Testis (tissue), 2 donors: Measurements from ENCODE around the gene RAB17.

Experiments
- CTCF ChIP-seq, 3 experiments: fragments of 450-650 bp in 2 of 3; fragments of 200-600 bp in 1 of 3; sonication (generic) in 1 of 3; IDR thresholded peaks; one replicate each; pipeline ENCODE4 v1.5.1; 2016 to 2019; ENCODE audit warnings: antibody characterized with exemption in 3 of 3, mild to moderate bottlenecking in 2 of 3, moderate library complexity in 1 of 3
- POLR2A ChIP-seq: fragments of 450-650 bp; IDR thresholded peaks from one replicate; pipeline ENCODE4 v1.6.1; 2017; ENCODE audit warnings: antibody characterized with exemption, mild to moderate bottlenecking, moderate library complexity

DNA sequence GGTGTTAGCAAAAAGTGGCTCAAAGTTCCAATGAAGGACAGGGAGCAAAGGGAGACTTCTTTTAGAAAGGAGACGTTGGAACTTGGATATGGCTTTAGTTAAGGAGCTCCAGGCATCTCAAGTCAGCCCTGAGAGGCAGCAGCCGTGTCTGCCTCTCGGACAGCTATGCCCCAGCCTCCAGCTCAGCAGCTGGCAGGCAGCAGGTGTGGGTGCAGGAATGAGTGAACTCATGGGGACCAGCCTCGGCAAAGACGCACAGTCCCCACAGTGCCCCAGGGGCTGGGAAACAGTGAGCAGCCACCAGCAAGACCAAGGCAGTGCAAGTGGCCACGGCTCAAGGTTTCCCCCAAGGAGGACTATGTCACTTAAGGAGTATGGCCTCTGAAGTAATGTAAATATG lies 35.2 kb upstream of the RAB17 start:
- no peak for TF ChIP-seq CTCF (IDR thresholded peaks at IDR 0.05)
- TF ChIP-seq POLR2A: no peak
